Astrocyte (in vitro differentiated cells and primary cell): ENCODE measurements around the gene GDF3.

Experiments
- CTCF ChIP-seq: IDR thresholded peaks from 2 replicates; pipeline ENCODE4 v1.5.1; 2011; ENCODE audit warnings: low read depth, mild to moderate bottlenecking, inconsistent platforms, low read length, moderate library complexity; ENCODE audit not compliant: insufficient read depth
- EZH2 ChIP-seq: IDR thresholded peaks from 2 replicates; pipeline ENCODE4 v1.6.1; 2012; ENCODE audit warnings: mild to moderate bottlenecking, low read length, inconsistent platforms; ENCODE audit not compliant: insufficient read depth

GRCh38 chr12:7666595-7666994 lies 29.0 kb downstream of the GDF3 start:
- no peak for TF ChIP-seq EZH2
- no peak for TF ChIP-seq CTCF
